Natural killer cell (primary cell): ENCODE results near the gene TMEM86A. TPM values are rescaled to one million over a fixed set of nuclear protein-coding genes. Genes with fewer than 3 reads are reported as not detected.
A peak's percentile ranks its signal among the peaks of the same experiment; 100 is the strongest.

Experiments
- ATAC-seq, 3 donors: fragments of 150-1000 bp in 2 of 3; fragments of 200-7000 bp in 1 of 3; cut with Tn5 transposase; 1 replicate in 1 of 3; 2 replicates in 2 of 3; pipeline ENCODE4 v1.10.0; 2021; ENCODE audit warnings: mild to moderate bottlenecking in 2 of 3, moderate library complexity in 2 of 3
- DNase-seq, 2 donors: peaks; one replicate each; pipeline versions ENCODE4 v3.0.0 to v3.0.0-alpha.2; 2013 to 2021; ENCODE audit warnings: mixed read lengths in 1 of 2
- H3K27ac ChIP-seq: one replicate; pipeline ENCODE4 v1.5.1; 2013; ENCODE audit warnings: mild to moderate bottlenecking, low read length
- H3K27me3 ChIP-seq: one replicate; pipeline ENCODE4 v1.6.1; 2013; ENCODE audit warnings: low read length; ENCODE audit not compliant: control insufficient read depth, insufficient read depth
- H3K36me3 ChIP-seq: one replicate; pipeline ENCODE4 v1.6.1; 2013; ENCODE audit warnings: low read length; ENCODE audit not compliant: control insufficient read depth, insufficient read depth
- H3K4me1 ChIP-seq: one replicate; pipeline ENCODE4 v1.6.1; 2013; ENCODE audit warnings: low read length; ENCODE audit not compliant: control insufficient read depth, insufficient read depth
- H3K4me3 ChIP-seq: one replicate; pipeline ENCODE4 v1.5.1; 2013; ENCODE audit warnings: low read length
- H3K9me3 ChIP-seq: one replicate; pipeline ENCODE4 v1.6.1; 2013; ENCODE audit warnings: low read length; ENCODE audit not compliant: control insufficient read depth, insufficient read depth
- H3K27ac Mint-ChIP-seq, 2 donors: one replicate each; pipeline ENCODE4 v1.8.0; 2022; ENCODE audit warnings: mild to moderate bottlenecking in 2 of 2, mixed read lengths in 2 of 2, moderate library complexity in 1 of 2
- H3K27me3 Mint-ChIP-seq, 2 donors: one replicate each; pipeline ENCODE4 v1.8.0; 2022; ENCODE audit warnings: low read depth in 2 of 2, mixed read lengths in 2 of 2
- H3K36me3 Mint-ChIP-seq: one replicate; pipeline ENCODE4 v1.8.0; 2022; ENCODE audit warnings: mixed read lengths
- H3K4me1 Mint-ChIP-seq, 2 donors: one replicate each; pipeline ENCODE4 v1.8.0; 2022; ENCODE audit warnings: mixed read lengths in 2 of 2
- H3K4me3 Mint-ChIP-seq: one replicate; pipeline ENCODE4 v1.8.0; 2022; ENCODE audit warnings: mild to moderate bottlenecking, moderate library complexity, mixed read lengths
- H3K9me3 Mint-ChIP-seq, 2 donors: one replicate each; pipeline ENCODE4 v1.8.0; 2022; ENCODE audit warnings: mixed read lengths in 2 of 2
- WGBS: methylation state at CpG from one replicate; pipeline ENCODE4 v1.1.7; 2013; ENCODE audit warnings: missing lambda C conversion rate; ENCODE audit not compliant: insufficient coverage; 5-methylcytosine and 5-hydroxymethylcytosine counted together
- intact Hi-C: fragments of 100-400 bp; cut with micrococcal nuclease; formaldehyde crosslinking; loops from one replicate; pipeline ENCODE4 v1.14.2; 2022
- total RNA-seq, 4 donors: library from RNA; stranded (reverse); fragments of 120-200 nt in 1 of 4; gene quantifications; one replicate each; pipeline versions ENCODE4 v1.2.3 to v1.2.4, GENCODE V29; 2013 to 2022
- TF ChIP-seq, protein P1 (sequence below): fragments of 200-600 bp; IDR thresholded peaks from one replicate; pipeline ENCODE4 v1.8.0; 2022; ENCODE audit warnings: antibody characterized with exemption

Gene TMEM86A
- total RNA-seq, 3 donors from 2014 or later (not counting 1 experiment from before 2014, with no cell fraction given): 3.1 to 9.3 (median 9.0) TPM

DNA sequence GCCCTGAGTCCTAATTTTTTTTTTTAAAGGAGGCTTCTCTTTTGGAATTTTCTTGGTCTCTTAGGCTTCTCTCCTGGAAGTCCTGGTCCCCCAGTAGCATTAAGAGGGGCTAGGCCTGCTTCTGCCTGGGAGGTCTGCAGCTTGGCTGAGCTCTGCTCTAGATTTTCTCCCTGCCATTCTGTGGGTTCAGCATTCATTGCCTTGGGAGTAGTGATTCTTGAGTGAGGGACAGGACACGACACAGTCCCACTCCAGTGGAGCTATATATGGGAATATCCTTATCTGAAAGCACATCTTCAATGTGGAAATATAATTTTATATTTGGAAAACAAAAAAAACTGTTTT is 23.7 kb downstream of the TMEM86A start:
- intact Hi-C loops: loop anchor here (5.0 to 10.0 kb wide), 2 partner anchors 87 to 710 kb away; partner anchors contain the start of genes SERGEF and SPTY2D1
- H3K36me3 ChIP-seq: no peaks in the 10 kb centered on the region
- DNase-seq (no peak), ATAC-seq (no peak)
- no peaks in the 10 kb centered on the region for H3K27me3 ChIP-seq
- H3K9me3 ChIP-seq: no peaks in the 10 kb centered on the region
- Mint-ChIP-seq H3K27me3 (peaks cover 3 to 7% of the 10 kb centered on the region in 2 donors), H3K9me3 (no peaks in the 10 kb centered on the region), H3K36me3 (no peaks in the 10 kb centered on the region), H3K4me3 (peak overlapping the region; percentile 37), H3K4me1 (peaks cover 5 to 23% of the 10 kb centered on the region in 2 donors), H3K27ac (peak overlapping the region in 1 of 2 donors; percentile 84)
- WGBS: no CpG with 5 or more reads among the region's 1 CpG
- no peak overlapping the region for H3K4me3 ChIP-seq
- no peak overlapping the region for H3K27ac ChIP-seq
- H3K4me1 ChIP-seq: peaks cover 18% of the 10 kb centered on the region
- TF ChIP-seq, protein P1, sequence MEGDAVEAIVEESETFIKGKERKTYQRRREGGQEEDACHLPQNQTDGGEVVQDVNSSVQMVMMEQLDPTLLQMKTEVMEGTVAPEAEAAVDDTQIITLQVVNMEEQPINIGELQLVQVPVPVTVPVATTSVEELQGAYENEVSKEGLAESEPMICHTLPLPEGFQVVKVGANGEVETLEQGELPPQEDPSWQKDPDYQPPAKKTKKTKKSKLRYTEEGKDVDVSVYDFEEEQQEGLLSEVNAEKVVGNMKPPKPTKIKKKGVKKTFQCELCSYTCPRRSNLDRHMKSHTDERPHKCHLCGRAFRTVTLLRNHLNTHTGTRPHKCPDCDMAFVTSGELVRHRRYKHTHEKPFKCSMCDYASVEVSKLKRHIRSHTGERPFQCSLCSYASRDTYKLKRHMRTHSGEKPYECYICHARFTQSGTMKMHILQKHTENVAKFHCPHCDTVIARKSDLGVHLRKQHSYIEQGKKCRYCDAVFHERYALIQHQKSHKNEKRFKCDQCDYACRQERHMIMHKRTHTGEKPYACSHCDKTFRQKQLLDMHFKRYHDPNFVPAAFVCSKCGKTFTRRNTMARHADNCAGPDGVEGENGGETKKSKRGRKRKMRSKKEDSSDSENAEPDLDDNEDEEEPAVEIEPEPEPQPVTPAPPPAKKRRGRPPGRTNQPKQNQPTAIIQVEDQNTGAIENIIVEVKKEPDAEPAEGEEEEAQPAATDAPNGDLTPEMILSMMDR: peak; percentile 34

DNA sequence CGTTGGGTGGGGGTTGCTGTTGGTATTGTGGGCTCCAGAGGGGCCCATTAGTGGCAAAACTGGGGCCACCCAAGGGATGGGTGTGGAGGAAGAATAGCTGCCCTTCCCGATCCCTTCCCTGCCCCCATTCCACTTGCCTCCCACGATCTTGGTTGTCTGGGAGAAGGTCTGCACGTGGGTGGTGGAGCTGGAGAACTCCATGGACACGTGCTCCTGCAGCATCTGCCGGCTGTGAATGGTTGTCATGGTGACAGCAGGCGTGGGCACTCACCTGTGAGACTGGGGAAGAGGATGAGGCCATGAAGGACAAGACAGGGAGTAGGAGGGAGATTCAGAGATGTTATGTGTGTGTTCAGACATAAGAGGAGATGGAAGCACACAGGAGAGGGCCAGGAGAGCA is 25.4 kb downstream of the TMEM86A start:
- Histone ChIP-seq H3K9me3 (no peaks in the 10 kb centered on the region), H3K27ac (no peak overlapping the region), H3K4me1 (peaks cover 18% of the 10 kb centered on the region), H3K27me3 (no peaks in the 10 kb centered on the region), H3K36me3 (no peaks in the 10 kb centered on the region), H3K4me3 (no peak overlapping the region)
- ATAC-seq (no peak), DNase-seq (no peak)
- TF ChIP-seq, protein P1: no peak
- H3K9me3 Mint-ChIP-seq: no peaks in the 10 kb centered on the region
- no peak overlapping the region for H3K4me3 Mint-ChIP-seq
- intact Hi-C loops: loop anchor here (5.0 to 10.0 kb wide), 2 partner anchors 89 to 712 kb away; partner anchors contain the start of genes SERGEF and SPTY2D1
- H3K27ac Mint-ChIP-seq: no peak overlapping the region
- WGBS: 78% methylated on average over 6 of the region's 7 CpGs
- H3K27me3 Mint-ChIP-seq: no peaks in the 10 kb centered on the region
- H3K4me1 Mint-ChIP-seq: peaks cover 5 to 23% of the 10 kb centered on the region in 2 donors
- no peaks in the 10 kb centered on the region for H3K36me3 Mint-ChIP-seq

DNA sequence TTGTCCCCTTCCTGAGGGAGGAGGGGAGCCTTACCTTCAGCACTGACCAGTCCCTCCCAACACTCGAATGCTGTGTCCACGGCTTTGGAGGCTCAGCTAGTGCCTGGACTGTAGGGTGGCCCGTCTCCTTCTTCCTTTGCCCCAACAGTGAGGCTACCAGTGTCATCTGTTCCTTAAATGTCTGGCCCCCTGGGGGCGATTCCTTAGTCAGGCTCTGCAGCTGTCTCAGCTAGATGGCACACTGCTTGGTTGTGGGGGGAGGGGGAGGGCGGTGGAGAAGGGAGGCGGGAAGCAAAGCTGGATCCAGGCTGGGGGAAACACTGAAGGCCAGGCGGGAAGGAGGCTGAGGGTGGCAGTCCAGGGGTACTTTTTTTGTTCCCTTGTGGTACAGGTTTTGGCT is 27.5 kb downstream of the TMEM86A start, which contains the start of gene IGSF22:
IGSF22 (minus strand) TSS at position 149 of the 400 bp plus-strand sequence. CDS start 1,952 bp downstream, outside the sequence.
- Mint-ChIP-seq H3K27me3 (no peaks in the 10 kb centered on the region), H3K27ac (no peak within 1 kb of the TSS), H3K4me1 (peaks cover 0 to 11% of the 10 kb centered on the region in 2 donors), H3K36me3 (no peaks in the 10 kb centered on the region), H3K9me3 (no peaks in the 10 kb centered on the region), H3K4me3 (no peak within 1 kb of the TSS)
- ATAC-seq (no peak), DNase-seq (no peak)
- no peak within 1 kb of the TSS for H3K27ac ChIP-seq
- no peaks in the 10 kb centered on the region for H3K27me3 ChIP-seq
- no peaks in the 10 kb centered on the region for H3K9me3 ChIP-seq
- H3K36me3 ChIP-seq: no peaks in the 10 kb centered on the region
- no peak within 1 kb of the TSS for H3K4me3 ChIP-seq
- peaks cover 14% of the 10 kb centered on the region for H3K4me1 ChIP-seq
- TF ChIP-seq, protein P1: no peak
- 84% methylated on average over 7 of the region's 7 CpGs for WGBS
- intact Hi-C loops: loop anchor here (10.0 kb wide), 1 partner anchor 91 kb away; the partner anchor contains the start of gene SPTY2D1
